T-helper 2 cell treated with Interferon-gamma antibody and Interleukin-4, amounts not matched to agents 5 μg/mL and 100 μg/mL, for 36 hours (primary cell): ENCODE results near the gene NME3.

Experiments
- DNase-seq: peaks from one replicate; pipeline ENCODE4 v3.0.0; 2021; ENCODE audit warnings: low spot score
- H3K27ac Mint-ChIP-seq: one replicate; pipeline ENCODE4 v1.8.0; 2021; ENCODE audit warnings: mild to moderate bottlenecking, mixed read lengths
- H3K27me3 Mint-ChIP-seq: one replicate; pipeline ENCODE4 v1.8.0; 2021; ENCODE audit warnings: low read depth, mixed read lengths
- H3K36me3 Mint-ChIP-seq: one replicate; pipeline ENCODE4 v1.8.0; 2021; ENCODE audit warnings: low read depth, mixed read lengths
- H3K4me1 Mint-ChIP-seq: one replicate; pipeline ENCODE4 v1.8.0; 2021; ENCODE audit warnings: low read depth, mixed read lengths
- H3K4me3 Mint-ChIP-seq: one replicate; pipeline ENCODE4 v1.8.0; 2022; ENCODE audit warnings: mild to moderate bottlenecking, moderate library complexity, mixed read lengths
- H3K9me3 Mint-ChIP-seq: one replicate; pipeline ENCODE4 v1.8.0; 2021; ENCODE audit warnings: mixed read lengths

The NME3 gene

DNA sequence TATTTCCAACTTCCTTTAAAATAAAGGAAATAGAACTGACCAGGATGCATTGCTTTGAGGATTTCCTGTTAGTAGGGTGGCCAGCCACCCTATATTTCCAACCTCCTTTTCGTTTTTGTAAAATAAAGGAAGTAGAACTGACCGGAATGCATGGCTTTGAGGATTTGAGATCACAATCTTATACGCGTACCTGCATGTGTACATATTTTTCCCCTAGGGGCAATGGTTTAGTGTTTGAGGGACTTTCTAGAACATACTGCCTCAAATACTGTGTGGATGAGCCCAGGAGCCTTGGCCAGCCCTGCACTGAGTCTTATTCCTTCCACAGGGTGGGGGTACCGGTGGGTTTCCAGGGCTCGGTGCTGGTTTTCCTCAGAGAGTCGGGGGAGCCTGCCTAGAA, 39.7 kb downstream of the NME3 start:
- Mint-ChIP-seq H3K27ac (no peak overlapping the region), H3K36me3 (peaks cover 10% of the 10 kb centered on the region), H3K4me1 (no peaks in the 10 kb centered on the region), H3K27me3 (no peaks in the 10 kb centered on the region), H3K9me3 (no peaks in the 10 kb centered on the region), H3K4me3 (no peak overlapping the region)
- DNase-seq = no peak

DNA sequence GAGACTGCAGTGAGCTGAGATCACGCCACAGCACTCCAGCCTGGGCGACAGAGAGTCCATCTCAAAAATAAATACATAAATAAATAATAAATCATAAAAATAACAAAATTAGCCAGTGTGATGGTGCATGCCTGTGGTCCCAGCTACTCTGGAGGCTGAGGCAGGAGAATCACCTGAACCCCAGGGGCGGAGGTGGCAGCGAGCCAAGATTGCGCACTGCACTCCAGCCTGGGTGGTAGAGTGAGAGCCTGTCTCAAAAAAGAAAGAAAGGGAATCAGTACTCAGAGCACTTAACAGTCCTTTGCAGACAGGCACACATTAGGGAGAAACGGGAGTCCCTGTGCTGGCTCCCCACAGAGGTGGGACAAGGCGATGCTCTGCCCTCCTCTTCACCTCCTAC, 40.3 kb downstream of the NME3 start:
- no peak for DNase-seq

DNA sequence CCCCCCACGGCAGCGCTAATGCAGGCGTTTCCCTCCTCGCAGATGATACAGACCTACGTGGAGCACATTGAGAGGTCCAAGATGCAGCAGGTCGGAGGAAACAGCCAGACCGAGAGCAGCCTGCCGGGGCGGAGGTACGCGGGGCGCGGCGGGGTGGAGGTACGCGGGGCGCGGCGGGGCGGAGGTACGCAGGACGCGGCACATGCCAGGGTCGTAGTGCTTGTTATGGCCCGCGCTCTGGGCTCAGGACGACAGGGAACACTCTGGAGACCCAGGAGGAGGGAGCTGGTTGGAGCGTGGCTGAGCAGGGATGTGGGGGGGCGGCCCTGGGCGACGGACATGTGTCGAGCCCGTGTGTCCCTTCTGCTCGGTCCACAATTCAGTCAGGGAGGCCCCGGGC, 41.9 kb downstream of the NME3 start:
- Mint-ChIP-seq H3K4me3 (no peak overlapping the region), H3K36me3 (peaks cover 10% of the 10 kb centered on the region), H3K4me1 (no peaks in the 10 kb centered on the region)

More for the DNA sequence above, 40.3 kb downstream of the NME3 start:
- Mint-ChIP-seq H3K4me3 (no peak overlapping the region), H3K9me3 (no peaks in the 10 kb centered on the region), H3K27me3 (no peaks in the 10 kb centered on the region), H3K36me3 (peaks cover 10% of the 10 kb centered on the region), H3K27ac (no peak overlapping the region), H3K4me1 (no peaks in the 10 kb centered on the region)

DNA sequence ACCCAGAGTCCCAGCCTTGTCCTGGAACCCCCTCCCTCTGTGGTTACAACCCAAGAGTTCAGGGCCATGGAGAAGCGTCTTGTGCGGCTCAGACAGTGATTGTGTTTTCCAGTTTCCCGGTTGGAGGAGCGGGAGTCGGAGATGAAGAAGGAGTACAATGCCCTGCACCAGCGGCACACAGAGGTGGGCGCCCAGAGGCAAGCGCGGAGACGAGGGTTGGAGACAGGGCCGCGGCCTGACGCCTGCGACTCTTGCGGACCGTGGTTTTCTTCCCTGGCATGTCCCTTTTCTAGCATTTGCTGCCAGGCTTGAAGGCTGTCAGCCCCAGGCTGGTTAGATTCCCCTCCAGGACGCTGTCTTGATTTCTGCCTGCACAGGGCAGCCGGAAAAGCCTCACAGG, 42.3 kb downstream of the NME3 start:
- DNase-seq = no peak
- Mint-ChIP-seq H3K4me1 (no peaks in the 10 kb centered on the region), H3K27ac (no peak overlapping the region), H3K27me3 (no peaks in the 10 kb centered on the region), H3K4me3 (no peak overlapping the region), H3K36me3 (peaks cover 10% of the 10 kb centered on the region), H3K9me3 (no peaks in the 10 kb centered on the region)

More for the DNA sequence above, 41.9 kb downstream of the NME3 start:
- DNase-seq = no peak
- H3K27ac Mint-ChIP-seq = no peak overlapping the region
- no peaks in the 10 kb centered on the region for H3K27me3 Mint-ChIP-seq
- H3K9me3 Mint-ChIP-seq = no peaks in the 10 kb centered on the region

DNA sequence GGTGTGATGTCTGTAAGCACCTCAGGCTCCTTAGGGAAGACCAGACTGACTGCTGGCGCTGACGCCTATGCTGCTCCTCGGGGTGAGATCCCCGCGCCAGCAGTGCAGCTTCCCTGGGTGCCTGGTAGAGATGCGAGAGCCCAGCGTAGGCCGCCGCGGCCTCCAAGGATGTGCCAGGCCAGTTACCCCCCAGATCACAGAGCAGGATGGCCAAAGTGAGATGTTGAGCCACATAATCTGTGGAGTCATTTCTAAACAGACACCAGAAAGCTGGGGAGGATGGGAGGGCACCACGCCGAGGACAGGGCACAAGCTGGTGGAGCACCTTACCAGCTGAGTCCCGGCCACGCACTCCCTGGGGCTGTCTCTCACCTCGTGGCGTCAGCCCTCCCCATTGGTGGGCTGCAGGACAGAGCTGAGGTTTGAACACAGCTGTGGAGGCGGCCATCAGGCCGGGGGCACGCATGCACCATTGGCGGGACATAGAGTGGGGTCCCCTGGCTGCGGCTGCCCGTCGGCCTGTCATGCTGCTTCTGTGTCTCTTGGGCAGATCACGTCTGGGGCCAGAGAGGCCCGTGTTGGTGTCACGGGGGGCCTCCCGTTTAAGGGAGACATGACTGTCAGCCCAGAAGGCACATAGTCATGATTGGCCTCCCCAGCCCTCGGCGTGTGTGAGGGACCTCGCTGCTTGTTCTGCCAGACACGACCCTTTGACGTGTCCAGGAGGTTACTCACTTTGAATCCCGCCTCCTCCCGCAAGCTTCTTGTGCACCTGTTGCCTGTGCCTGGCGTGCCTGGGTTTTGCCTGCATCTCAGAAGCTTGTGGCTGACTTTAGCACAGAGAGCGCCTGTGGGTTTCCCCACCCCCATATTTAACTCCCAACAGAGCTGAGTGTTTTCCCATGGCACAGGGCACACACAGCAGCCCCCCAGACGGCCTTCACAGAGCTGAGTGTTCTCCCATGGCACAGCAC, 43.4 kb downstream of the NME3 start:
- H3K4me3 Mint-ChIP-seq = no peak overlapping the region
- H3K4me1 Mint-ChIP-seq = peaks cover 6% of the 10 kb centered on the region
- no peaks in the 10 kb centered on the region for H3K9me3 Mint-ChIP-seq
- no peaks in the 10 kb centered on the region for H3K27me3 Mint-ChIP-seq
- H3K36me3 Mint-ChIP-seq = peaks cover 10% of the 10 kb centered on the region
- no peak overlapping the region for H3K27ac Mint-ChIP-seq
- no peak for DNase-seq

DNA sequence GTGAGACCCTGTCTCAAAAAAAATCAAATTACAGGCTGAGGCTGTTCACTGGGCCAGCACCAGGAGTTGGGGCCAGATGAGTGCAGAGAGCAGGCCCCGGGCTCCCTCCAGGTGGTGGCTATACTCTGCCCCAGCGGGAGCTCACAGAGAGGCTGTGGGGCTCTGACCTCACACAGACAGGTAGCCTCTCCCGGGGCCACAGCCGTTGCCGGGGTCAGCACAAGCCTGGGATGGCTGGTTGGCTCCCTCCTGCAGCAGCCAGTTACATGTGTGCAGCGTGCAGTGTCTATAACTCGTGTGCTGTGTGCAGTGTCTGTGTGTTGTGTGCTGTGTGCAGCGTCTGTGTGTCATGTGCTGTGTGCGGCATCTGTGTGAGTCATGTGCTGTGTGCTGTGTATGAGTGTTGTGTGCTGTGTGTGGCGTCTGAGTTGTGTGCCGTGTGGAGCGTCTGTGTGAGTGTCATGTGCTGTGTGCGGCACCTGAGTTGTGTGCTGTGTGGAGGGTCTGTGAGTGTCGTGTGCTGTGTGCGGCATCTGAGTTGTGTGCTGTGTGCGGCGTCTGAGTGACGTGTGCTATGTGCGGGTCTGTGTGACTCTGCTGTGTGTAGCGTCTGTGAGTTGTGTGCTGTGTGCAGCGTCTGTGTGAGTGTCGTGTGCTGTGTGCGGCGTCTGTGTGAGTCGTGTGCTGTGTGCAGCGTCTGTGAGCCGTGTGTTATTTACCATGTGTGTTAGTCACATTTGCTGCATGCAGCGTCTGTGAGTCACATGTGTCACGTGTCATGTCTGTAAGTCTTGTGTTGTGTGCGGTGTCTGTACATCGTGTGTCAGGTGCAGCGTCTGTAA, 44.5 kb downstream of the NME3 start:
- no peak overlapping the region for H3K27ac Mint-ChIP-seq

DNA sequence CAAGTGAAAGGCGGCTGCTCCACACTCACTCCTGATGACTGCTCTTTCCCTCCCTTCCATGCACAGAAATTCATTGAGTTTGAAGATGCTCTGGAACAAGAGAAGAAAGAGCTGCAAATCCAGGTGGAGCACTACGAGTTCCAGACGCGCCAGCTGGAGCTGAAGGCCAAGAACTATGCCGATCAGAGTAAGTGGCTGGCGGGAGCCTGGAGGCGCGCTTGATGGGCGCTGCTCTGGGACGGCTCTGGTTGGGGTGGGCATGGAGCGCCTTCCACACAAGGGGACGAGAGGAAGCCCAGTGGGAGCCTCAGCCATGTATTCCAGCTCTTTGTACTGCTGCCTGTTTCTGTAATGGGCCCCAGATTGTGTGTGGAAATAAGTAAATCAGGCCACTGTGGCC, 46.9 kb downstream of the NME3 start:
- Mint-ChIP-seq H3K9me3 (no peaks in the 10 kb centered on the region), H3K27me3 (no peaks in the 10 kb centered on the region), H3K36me3 (peaks cover 13% of the 10 kb centered on the region), H3K4me1 (peaks cover 17% of the 10 kb centered on the region), H3K4me3 (no peak overlapping the region), H3K27ac (no peak overlapping the region)
- DNase-seq = no peak

More for the DNA sequence above, 44.5 kb downstream of the NME3 start:
- DNase-seq = no peak
- peaks cover 9% of the 10 kb centered on the region for H3K4me1 Mint-ChIP-seq
- no peaks in the 10 kb centered on the region for H3K9me3 Mint-ChIP-seq
- H3K36me3 Mint-ChIP-seq = peaks cover 10% of the 10 kb centered on the region
- no peak overlapping the region for H3K4me3 Mint-ChIP-seq
- H3K27me3 Mint-ChIP-seq = no peaks in the 10 kb centered on the region

DNA sequence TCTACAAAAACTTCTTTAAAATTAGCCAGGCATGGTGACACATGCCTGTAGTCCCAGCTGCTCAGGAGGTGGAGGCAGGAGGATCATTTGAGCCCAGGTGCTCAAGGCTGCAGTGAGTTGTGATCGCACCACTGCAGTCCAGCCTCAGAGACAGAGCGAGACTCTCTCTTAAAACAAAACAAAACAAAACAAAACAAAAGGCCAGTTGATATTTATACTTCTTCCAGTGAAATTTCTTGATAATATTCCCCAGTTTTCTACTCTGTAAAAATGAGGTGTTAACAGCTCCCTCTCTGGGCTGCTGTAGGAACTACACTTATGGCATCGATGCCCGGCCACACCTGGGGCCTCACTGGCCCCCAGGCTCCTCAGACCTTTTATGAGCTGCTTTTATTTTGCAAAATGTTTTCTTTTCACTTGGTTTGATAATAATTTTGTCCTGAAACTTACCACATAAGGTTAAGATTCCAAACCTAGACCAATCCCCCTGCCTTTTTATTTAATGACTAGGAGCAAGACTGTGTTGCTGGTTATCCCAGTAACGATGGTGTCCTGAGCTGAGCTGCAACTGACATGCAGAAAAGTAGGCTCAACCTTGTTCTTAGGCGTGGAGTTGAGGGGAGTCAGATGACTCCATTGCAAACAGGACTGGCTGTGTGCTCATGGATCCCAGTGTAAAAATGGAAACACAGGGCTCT, 47.7 kb downstream of the NME3 start:
- H3K4me3 Mint-ChIP-seq = peak overlapping the region; percentile 34
- H3K27ac Mint-ChIP-seq = peak overlapping the region; percentile 71
- peaks cover 9% of the 10 kb centered on the region for H3K36me3 Mint-ChIP-seq
- no peaks in the 10 kb centered on the region for H3K9me3 Mint-ChIP-seq
- peak; percentile 18 for DNase-seq
- no peaks in the 10 kb centered on the region for H3K27me3 Mint-ChIP-seq
- peaks cover 22% of the 10 kb centered on the region for H3K4me1 Mint-ChIP-seq

DNA sequence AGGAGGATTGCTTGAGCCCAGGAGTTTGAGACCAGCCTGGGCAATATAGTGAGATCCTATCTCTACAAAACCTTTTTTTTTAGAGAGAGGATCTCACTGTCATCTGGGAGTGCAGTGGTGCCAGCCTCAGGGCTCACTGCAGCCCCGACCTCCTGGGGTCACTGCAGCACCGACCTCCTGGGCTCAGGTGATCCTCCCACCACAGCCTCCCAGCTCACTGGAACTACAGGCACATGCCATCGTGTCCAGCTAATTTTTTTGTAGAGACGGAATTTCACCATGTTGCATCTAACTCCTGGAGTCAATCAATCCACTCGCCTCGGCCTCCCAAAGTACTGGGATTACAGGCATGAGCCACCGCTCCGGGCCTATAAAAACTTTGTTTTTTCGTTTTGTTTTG, 50.0 kb downstream of the NME3 start:
- peaks cover 22% of the 10 kb centered on the region for H3K4me1 Mint-ChIP-seq
- DNase-seq = no peak
- no peaks in the 10 kb centered on the region for H3K9me3 Mint-ChIP-seq
- H3K27ac Mint-ChIP-seq = no peak overlapping the region
- peaks cover 3% of the 10 kb centered on the region for H3K36me3 Mint-ChIP-seq
- H3K27me3 Mint-ChIP-seq = no peaks in the 10 kb centered on the region
- no peak overlapping the region for H3K4me3 Mint-ChIP-seq
